ENCODE measurements around the gene TMEM225B.

DNA sequence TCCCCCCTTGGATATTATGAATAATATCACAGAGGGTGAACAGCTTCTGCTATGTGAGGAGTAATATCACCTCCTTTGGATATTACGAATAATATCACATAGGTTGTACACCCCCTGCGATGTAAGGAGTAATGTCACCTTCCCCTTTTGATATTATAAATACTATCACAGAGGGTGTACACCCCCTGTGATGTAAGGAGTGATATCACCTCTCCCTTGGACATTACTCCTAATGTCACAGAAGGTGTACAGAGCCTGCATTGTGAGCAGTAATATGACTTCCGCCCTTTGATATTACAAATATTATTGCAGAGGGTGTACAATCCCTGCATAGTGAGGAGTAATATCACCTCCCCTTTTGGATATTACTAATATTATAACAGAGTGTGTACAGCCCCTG, 9.2 kb upstream of the TMEM225B start:
- TF ChIP-seq, protein P1, sequence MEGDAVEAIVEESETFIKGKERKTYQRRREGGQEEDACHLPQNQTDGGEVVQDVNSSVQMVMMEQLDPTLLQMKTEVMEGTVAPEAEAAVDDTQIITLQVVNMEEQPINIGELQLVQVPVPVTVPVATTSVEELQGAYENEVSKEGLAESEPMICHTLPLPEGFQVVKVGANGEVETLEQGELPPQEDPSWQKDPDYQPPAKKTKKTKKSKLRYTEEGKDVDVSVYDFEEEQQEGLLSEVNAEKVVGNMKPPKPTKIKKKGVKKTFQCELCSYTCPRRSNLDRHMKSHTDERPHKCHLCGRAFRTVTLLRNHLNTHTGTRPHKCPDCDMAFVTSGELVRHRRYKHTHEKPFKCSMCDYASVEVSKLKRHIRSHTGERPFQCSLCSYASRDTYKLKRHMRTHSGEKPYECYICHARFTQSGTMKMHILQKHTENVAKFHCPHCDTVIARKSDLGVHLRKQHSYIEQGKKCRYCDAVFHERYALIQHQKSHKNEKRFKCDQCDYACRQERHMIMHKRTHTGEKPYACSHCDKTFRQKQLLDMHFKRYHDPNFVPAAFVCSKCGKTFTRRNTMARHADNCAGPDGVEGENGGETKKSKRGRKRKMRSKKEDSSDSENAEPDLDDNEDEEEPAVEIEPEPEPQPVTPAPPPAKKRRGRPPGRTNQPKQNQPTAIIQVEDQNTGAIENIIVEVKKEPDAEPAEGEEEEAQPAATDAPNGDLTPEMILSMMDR (IDR thresholded peaks at IDR 0.05): no peak
- no peak for TF ChIP-seq POLR2A (IDR thresholded peaks at IDR 0.05)

Measured in breast epithelium (tissue), 3 donors.